NCI-H1930 (cell line): ENCODE results near the gene LRFN3.
"Not testable (repeated sequence)": the region's sequence is repeated elsewhere in the genome, so short reads cannot be mapped to it uniquely, and the experiment has no call there.

Experiments
- DNase-seq, 2 experiments: peaks; one replicate each; lab custom pipeline; 2025; lab: John Stamatoyannopoulos, UW

LRFN3 gene

GRCh38 chr19:35939307-35940077, 3.3 kb downstream of the LRFN3 start:
- DNase-seq: no peak

- no peak for DNase-seq
Observed at GRCh38 chr19:35940078-35940775, 4.1 kb downstream of the LRFN3 start.

- no peak for DNase-seq
Observed at GRCh38 chr19:35940839-35941238, 4.7 kb downstream of the LRFN3 start.

- DNase-seq: no peak
Observed at GRCh38 chr19:35942235-35942634, 6.1 kb downstream of the LRFN3 start.

- DNase-seq: no peak
Observed at GRCh38 chr19:35943321-35944301, 7.4 kb downstream of the LRFN3 start.

- DNase-seq: no peak
Observed at GRCh38 chr19:35944556-35944955, 8.4 kb downstream of the LRFN3 start.

GRCh38 chr19:35945121-35945790, 9.1 kb downstream of the LRFN3 start:
- no peak for DNase-seq

GRCh38 chr19:35946203-35946602, 10.0 kb downstream of the LRFN3 start:
- no peak for DNase-seq

GRCh38 chr19:35949131-35949530, 13.0 kb downstream of the LRFN3 start:
- no peak for DNase-seq

GRCh38 chr19:35955881-35956634, 19.9 kb downstream of the LRFN3 start:
- DNase-seq: no peak

- DNase-seq: not testable (repeated sequence)
Observed at GRCh38 chr19:35957411-35957810, 21.2 kb downstream of the LRFN3 start.

- DNase-seq: no peak
Observed at GRCh38 chr19:35958660-35959039, 22.5 kb downstream of the LRFN3 start.

GRCh38 chr19:35959040-35959967, 23.1 kb downstream of the LRFN3 start:
- peak in 1 of 2 experiments; percentile 11 for DNase-seq

GRCh38 chr19:35959968-35960320, 23.8 kb downstream of the LRFN3 start:
- no peak for DNase-seq

- no peak for DNase-seq
Observed at GRCh38 chr19:35960432-35960972, 24.3 kb downstream of the LRFN3 start.

- DNase-seq: no peak
Observed at GRCh38 chr19:35963514-35963913, 27.3 kb downstream of the LRFN3 start.

- no peak for DNase-seq
Observed at GRCh38 chr19:35966771-35967170, 30.6 kb downstream of the LRFN3 start.

- no peak for DNase-seq
Observed at GRCh38 chr19:35973487-35973886, 37.3 kb downstream of the LRFN3 start.

GRCh38 chr19:35975608-35976214, 39.5 kb downstream of the LRFN3 start:
- no peak for DNase-seq
